SH-SY5Y (cell line): ENCODE results near the gene FBLN2.

ENCODE experiments used
- GATA2 ChIP-seq: IDR thresholded peaks from 2 replicates; pipeline ENCODE4 v1.6.1; 2011; ENCODE audit warnings: mild to moderate bottlenecking, low read depth, low read length
- GATA3 ChIP-seq: IDR thresholded peaks from 2 replicates; pipeline ENCODE4 v1.6.1; 2011; ENCODE audit warnings: low read depth, mild to moderate bottlenecking, low read length, moderate library complexity

- no peak for TF ChIP-seq GATA3
- TF ChIP-seq GATA2: no peak
These were observed 60.2 kb downstream of the FBLN2 start for GRCh38 chr3:13608969-13609725.
